GM12891 (cell line): ENCODE data around the gene CATSPERZ.

Experiments used
- PAX5 ChIP-seq: IDR thresholded peaks from 2 replicates; pipeline ENCODE4 v1.6.1; 2011; ENCODE audit warnings: low read length, moderate library complexity, mild to moderate bottlenecking; ENCODE audit not compliant: insufficient read depth, severe bottlenecking
- POLR2A ChIP-seq: IDR thresholded peaks from 2 replicates; pipeline ENCODE4 v1.6.1; 2011; ENCODE audit warnings: low read depth, low read length, control low read depth
- POLR2AphosphoS5 ChIP-seq: IDR thresholded peaks from 2 replicates; pipeline ENCODE4 v1.6.1; 2011; ENCODE audit warnings: low read depth, low read length, control low read depth
- TAF1 ChIP-seq: IDR thresholded peaks from 2 replicates; pipeline ENCODE4 v1.6.1; 2011; ENCODE audit warnings: low read depth, low read length, control low read depth

- no peak for TF ChIP-seq TAF1
- TF ChIP-seq PAX5, result no peak
- TF ChIP-seq POLR2AphosphoS5, result no peak
- TF ChIP-seq POLR2A, result no peak
Measured at GRCh38 chr11:64283092-64283491, 17.1 kb upstream of the CATSPERZ start.
